Suprapubic skin (tissue), 4 donors: ENCODE data around the gene ABCC6. TPM values are rescaled to one million over a fixed set of nuclear protein-coding genes. Genes with fewer than 3 reads are reported as not detected.
"Not testable (repeated sequence)": the region's sequence is repeated elsewhere in the genome, so short reads cannot be mapped to it uniquely, and the experiment has no call there.

Source experiments
- DNase-seq, 2 donors: peaks; one replicate each; pipeline ENCODE4 v3.0.0-alpha.2; 2019; ENCODE audit warnings: low spot score in 2 of 2
- H3K27ac ChIP-seq: fragments of 200-600 bp; sonication (generic); one replicate; pipeline ENCODE4 v1.5.1; 2019
- H3K27me3 ChIP-seq: fragments of 200-600 bp; sonication (generic); one replicate; pipeline ENCODE4 v1.5.1; 2019
- H3K36me3 ChIP-seq: fragments of 200-600 bp; sonication (generic); one replicate; pipeline ENCODE4 v1.5.1; 2019
- H3K4me1 ChIP-seq: fragments of 200-600 bp; sonication (generic); one replicate; pipeline ENCODE4 v1.5.1; 2019
- H3K4me3 ChIP-seq: fragments of 200-600 bp; sonication (generic); one replicate; pipeline ENCODE4 v1.5.1; 2019; ENCODE audit warnings: mild to moderate bottlenecking
- H3K9me3 ChIP-seq: fragments of 200-600 bp; sonication (generic); one replicate; pipeline ENCODE4 v1.5.1; 2019
- EP300 ChIP-seq: sonication (generic); formaldehyde crosslinking; IDR thresholded peaks from one replicate; pipeline ENCODE4 v1.6.1; 2017; ENCODE audit warnings: antibody characterized with exemption
- POLR2A ChIP-seq, 2 donors: fragments of 450-650 bp; IDR thresholded peaks; one replicate each; pipeline ENCODE4 v1.6.1; 2017; ENCODE audit warnings: antibody characterized with exemption in 2 of 2, mild to moderate bottlenecking in 2 of 2, moderate library complexity in 2 of 2
- POLR2AphosphoS5 ChIP-seq, 3 donors: sonication (generic); formaldehyde crosslinking; IDR thresholded peaks; one replicate each; pipeline ENCODE4 v1.6.1; 2017; ENCODE audit warnings: antibody characterized with exemption in 3 of 3
- WGBS: methylation state at CpG from one replicate; pipeline ENCODE4 v1.1.5; 2018; 5-methylcytosine and 5-hydroxymethylcytosine counted together
- total RNA-seq, 4 donors: library from RNA; depleted of rRNA; stranded (reverse); fragments of >200 nt; gene quantifications; one replicate each; pipeline ENCODE4 v1.1.0, GENCODE V29; 2016
- TF ChIP-seq, protein P1 (sequence below), 2 donors: fragments of 200-600 bp in 1 of 2; fragments of 450-650 bp in 1 of 2; sonication (generic) in 1 of 2; IDR thresholded peaks; one replicate each; pipeline ENCODE4 v1.5.1; 2016 to 2019; ENCODE audit warnings: antibody characterized with exemption in 2 of 2, mild to moderate bottlenecking in 1 of 2, moderate library complexity in 1 of 2

ABCC6 gene
- total RNA-seq, 4 donors from 2014 or later: 0.49 to 3.4 (median 1.2) TPM

DNA sequence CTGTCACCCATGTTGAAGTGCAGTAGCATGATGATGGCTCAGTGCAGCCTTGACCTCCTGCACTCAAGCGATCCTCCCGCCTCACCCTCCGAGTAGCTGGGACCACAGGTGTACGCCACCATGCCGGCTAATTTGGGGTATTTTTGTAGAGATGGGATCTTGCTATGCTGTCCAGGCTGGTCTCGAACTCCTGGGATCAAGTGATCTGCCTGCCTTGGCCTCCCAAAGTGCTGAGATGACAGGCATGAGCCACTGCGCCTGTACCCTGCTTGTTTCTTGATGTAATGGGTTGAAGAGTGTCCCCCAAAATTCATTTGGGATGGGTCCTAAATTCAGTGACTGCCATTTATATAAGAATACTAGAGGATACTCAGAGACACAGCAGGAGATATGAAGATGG, 57.2 kb downstream of the ABCC6 start:
- H3K36me3 ChIP-seq: no peaks in the 10 kb centered on the region
- H3K9me3 ChIP-seq: no peaks in the 10 kb centered on the region
- no peaks in the 10 kb centered on the region for H3K27me3 ChIP-seq
- H3K4me3 ChIP-seq: no peak overlapping the region
- H3K27ac ChIP-seq: no peak overlapping the region
- H3K4me1 ChIP-seq: no peaks in the 10 kb centered on the region
- TF ChIP-seq, protein P1, sequence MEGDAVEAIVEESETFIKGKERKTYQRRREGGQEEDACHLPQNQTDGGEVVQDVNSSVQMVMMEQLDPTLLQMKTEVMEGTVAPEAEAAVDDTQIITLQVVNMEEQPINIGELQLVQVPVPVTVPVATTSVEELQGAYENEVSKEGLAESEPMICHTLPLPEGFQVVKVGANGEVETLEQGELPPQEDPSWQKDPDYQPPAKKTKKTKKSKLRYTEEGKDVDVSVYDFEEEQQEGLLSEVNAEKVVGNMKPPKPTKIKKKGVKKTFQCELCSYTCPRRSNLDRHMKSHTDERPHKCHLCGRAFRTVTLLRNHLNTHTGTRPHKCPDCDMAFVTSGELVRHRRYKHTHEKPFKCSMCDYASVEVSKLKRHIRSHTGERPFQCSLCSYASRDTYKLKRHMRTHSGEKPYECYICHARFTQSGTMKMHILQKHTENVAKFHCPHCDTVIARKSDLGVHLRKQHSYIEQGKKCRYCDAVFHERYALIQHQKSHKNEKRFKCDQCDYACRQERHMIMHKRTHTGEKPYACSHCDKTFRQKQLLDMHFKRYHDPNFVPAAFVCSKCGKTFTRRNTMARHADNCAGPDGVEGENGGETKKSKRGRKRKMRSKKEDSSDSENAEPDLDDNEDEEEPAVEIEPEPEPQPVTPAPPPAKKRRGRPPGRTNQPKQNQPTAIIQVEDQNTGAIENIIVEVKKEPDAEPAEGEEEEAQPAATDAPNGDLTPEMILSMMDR (IDR thresholded peaks at IDR 0.05): no peak
- no peak for TF ChIP-seq POLR2A (IDR thresholded peaks at IDR 0.05)
- no peak for TF ChIP-seq POLR2AphosphoS5 (IDR thresholded peaks at IDR 0.05)
- no peak for TF ChIP-seq EP300
- 80% methylated on average over 1 of the region's 7 CpGs for WGBS
- no peak for DNase-seq

DNA sequence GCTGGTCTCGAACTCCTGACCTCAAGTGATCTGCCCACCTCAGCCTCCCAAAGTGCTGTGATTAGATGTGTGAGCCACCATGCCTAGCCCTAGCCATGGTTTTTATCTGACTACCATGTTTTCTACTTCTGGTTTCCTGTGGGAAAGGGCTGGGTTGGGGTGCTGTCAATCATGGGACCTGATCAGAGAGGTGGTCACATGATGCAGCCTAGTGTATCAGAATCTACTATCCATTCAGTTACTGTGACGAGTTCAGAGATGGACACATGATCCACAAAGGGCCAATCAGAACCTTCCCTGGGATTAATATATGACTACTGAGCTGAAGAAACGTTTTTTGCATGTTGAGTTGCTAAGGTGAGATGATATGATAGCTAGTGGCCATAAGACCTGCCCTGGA, 59.1 kb downstream of the ABCC6 start:
- H3K27ac ChIP-seq: no peak overlapping the region
- WGBS: 89% methylated on average over 3 of the region's 3 CpGs
- H3K9me3 ChIP-seq: peaks cover 2% of the 10 kb centered on the region
- H3K4me3 ChIP-seq: no peak overlapping the region
- no peaks in the 10 kb centered on the region for H3K4me1 ChIP-seq
- H3K27me3 ChIP-seq: no peaks in the 10 kb centered on the region
- TF ChIP-seq EP300 (no peak), POLR2A (IDR thresholded peaks at IDR 0.05) (no peak), POLR2AphosphoS5 (IDR thresholded peaks at IDR 0.05) (no peak)
- TF ChIP-seq, protein P1 (IDR thresholded peaks at IDR 0.05): no peak
- no peaks in the 10 kb centered on the region for H3K36me3 ChIP-seq
- DNase-seq: no peak

DNA sequence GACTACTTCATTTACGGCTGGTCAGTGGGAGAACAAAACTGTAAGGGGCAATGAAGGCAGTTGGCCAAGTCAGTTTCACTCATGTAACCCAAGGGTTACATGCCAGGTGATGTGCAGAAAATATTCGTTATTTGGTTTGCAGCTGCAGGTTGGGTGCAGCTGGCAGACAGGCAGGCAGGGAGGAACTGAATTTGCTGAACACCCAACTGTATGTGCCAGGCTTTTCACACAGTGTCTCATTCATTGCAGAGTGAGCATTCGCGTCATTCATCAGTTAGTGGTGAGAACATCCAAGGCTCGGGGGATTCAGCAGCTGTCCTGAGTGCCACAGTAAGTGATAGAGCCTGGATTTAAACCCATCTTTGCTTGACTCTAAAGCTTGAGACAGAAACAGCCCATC, 59.7 kb downstream of the ABCC6 start:
- DNase-seq: no peak
- 75% methylated on average over 5 of the region's 5 CpGs for WGBS
- no peak for TF ChIP-seq EP300
- TF ChIP-seq POLR2A (IDR thresholded peaks at IDR 0.05): no peak
- TF ChIP-seq, protein P1 (IDR thresholded peaks at IDR 0.05): no peak
- no peak for TF ChIP-seq POLR2AphosphoS5 (IDR thresholded peaks at IDR 0.05)

DNA sequence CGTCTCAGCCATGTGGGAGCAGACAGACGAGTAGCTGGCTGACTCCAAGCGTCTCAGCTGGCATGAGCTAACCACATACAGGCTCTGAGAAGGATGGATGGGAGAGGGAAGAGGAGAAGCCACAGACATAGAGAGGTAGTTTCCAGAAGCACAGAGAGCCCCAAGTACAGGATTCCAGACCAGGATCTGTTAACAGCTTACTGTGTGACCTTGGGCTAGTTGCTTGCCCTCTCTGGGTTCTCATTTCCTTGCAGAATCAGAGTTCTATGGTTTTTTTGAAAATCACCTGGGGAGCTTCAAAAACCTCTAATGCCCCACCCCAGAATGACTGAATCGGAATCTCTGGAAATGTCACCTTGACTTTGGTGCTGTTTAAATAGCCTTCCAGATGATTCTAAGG, 60.2 kb downstream of the ABCC6 start:
- TF ChIP-seq, protein P1 (IDR thresholded peaks at IDR 0.05): no peak
- TF ChIP-seq POLR2AphosphoS5 (IDR thresholded peaks at IDR 0.05) (no peak), POLR2A (IDR thresholded peaks at IDR 0.05) (no peak), EP300 (no peak)
- Histone ChIP-seq H3K9me3 (peaks cover 9% of the 10 kb centered on the region), H3K4me3 (no peak overlapping the region), H3K27me3 (no peaks in the 10 kb centered on the region), H3K36me3 (no peaks in the 10 kb centered on the region), H3K27ac (no peak overlapping the region), H3K4me1 (no peaks in the 10 kb centered on the region)
- WGBS: 81% methylated on average over 4 of the region's 4 CpGs
- no peak for DNase-seq

More for the DNA sequence above, 59.7 kb downstream of the ABCC6 start:
- Histone ChIP-seq H3K27me3 (no peaks in the 10 kb centered on the region), H3K36me3 (no peaks in the 10 kb centered on the region), H3K4me3 (no peak overlapping the region), H3K9me3 (peaks cover 9% of the 10 kb centered on the region), H3K27ac (no peak overlapping the region), H3K4me1 (no peaks in the 10 kb centered on the region)

DNA sequence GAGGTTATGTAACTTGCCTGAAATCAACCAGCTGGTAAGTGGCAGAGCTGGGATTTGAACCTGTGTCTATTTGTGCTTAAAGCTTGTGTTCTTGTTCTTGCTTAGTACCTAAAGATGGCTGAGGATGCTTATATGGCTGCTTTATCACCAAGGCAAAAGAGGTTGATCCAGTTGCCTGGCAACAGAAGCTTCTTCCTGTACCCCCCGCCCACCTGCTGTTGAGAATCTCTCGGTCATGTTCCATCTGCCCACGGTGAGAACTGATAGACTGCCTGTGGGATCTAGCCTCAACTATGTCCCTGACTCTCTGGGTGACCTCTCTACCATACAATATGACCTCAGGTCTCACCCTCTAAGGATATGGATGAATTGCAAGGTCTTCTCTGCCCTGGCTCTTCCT, 60.7 kb downstream of the ABCC6 start:
- Histone ChIP-seq H3K36me3 (no peaks in the 10 kb centered on the region), H3K27me3 (no peaks in the 10 kb centered on the region), H3K27ac (no peak overlapping the region), H3K4me3 (no peak overlapping the region), H3K9me3 (peaks cover 9% of the 10 kb centered on the region), H3K4me1 (no peaks in the 10 kb centered on the region)
- WGBS: 73% methylated on average over 3 of the region's 3 CpGs
- no peak for DNase-seq
- TF ChIP-seq, protein P1 (IDR thresholded peaks at IDR 0.05): no peak
- TF ChIP-seq POLR2AphosphoS5 (IDR thresholded peaks at IDR 0.05) (no peak), EP300 (no peak), POLR2A (IDR thresholded peaks at IDR 0.05) (no peak)

DNA sequence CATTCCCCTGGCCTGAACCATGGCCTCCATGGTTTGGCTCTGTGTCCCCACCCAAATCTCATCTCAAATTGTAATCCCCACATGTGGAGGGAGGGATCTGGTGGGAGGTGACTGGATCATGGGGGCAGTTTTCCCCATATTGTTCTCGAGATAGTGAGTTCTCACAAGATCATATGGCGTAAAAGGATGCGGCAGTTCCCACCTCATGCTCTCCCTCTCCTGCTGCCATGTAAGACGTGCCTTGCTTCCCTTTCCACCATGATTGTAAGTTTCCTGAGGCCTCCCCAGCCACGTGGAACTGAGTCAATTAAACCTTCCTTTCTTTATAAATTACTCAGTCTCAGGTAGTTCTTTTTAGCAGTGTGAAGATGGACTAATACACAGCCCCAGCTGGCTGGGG, 61.5 kb downstream of the ABCC6 start:
- not testable (repeated sequence) for H3K27me3 ChIP-seq, H3K4me3 ChIP-seq, DNase-seq, H3K27ac ChIP-seq, H3K9me3 ChIP-seq, H3K4me1 ChIP-seq, H3K36me3 ChIP-seq
- 79% methylated on average over 5 of the region's 5 CpGs for WGBS
